Colonic mucosa (tissue), 4 donors: ENCODE data around the gene NACA. TPM values are rescaled to one million over a fixed set of nuclear protein-coding genes. Genes with fewer than 3 reads are reported as not detected.
"Not testable (repeated sequence)": the region's sequence is repeated elsewhere in the genome, so short reads cannot be mapped to it uniquely, and the experiment has no call there.

Experiments used
- DNase-seq: peaks from one replicate; pipeline ENCODE4 v3.0.0-alpha.2; 2020
- H3K27ac ChIP-seq: fragments of 200-600 bp; one replicate; pipeline ENCODE4 v1.8.0; 2021
- H3K27me3 ChIP-seq: fragments of 200-600 bp; one replicate; pipeline ENCODE4 v1.8.0; 2021
- H3K36me3 ChIP-seq: fragments of 200-600 bp; one replicate; pipeline ENCODE4 v1.8.0; 2021
- H3K4me1 ChIP-seq: fragments of 200-600 bp; one replicate; pipeline ENCODE4 v1.8.0; 2021; ENCODE audit warnings: mild to moderate bottlenecking
- H3K4me3 ChIP-seq: fragments of 200-600 bp; one replicate; pipeline ENCODE4 v1.8.0; 2021
- H3K9ac ChIP-seq, 2 donors: one replicate each; pipeline ENCODE4 v1.7.0; 2013; ENCODE audit warnings: control low read depth in 2 of 2, low read depth in 2 of 2, low read length in 2 of 2
- H3K9me3 ChIP-seq: fragments of 200-600 bp; one replicate; pipeline ENCODE4 v1.8.0; 2021
- CTCF ChIP-seq: fragments of 200-600 bp; IDR thresholded peaks from one replicate; pipeline ENCODE4 v1.8.0; 2022; ENCODE audit warnings: antibody characterized with exemption, mild to moderate bottlenecking
- intact Hi-C: fragments of 100-400 bp; cut with DNase I; formaldehyde crosslinking; loops from one replicate; pipeline ENCODE4 v1.14.1; 2022
- total RNA-seq, 2 donors: library from RNA; stranded (reverse); fragmentation: NEBNext Ultra II Directional in 1 of 2; extraction: Animal tissue kit (Norgen Biotek cat#: 25700) in 1 of 2; gene quantifications; one replicate each; pipeline ENCODE4 v1.2.1, GENCODE V29; 2021
- donor health status: healthy.
- donor health status: DM: no; HTN: no; CAD: no.
- donor health status: DM: no; HTN: no; CAD: no.

NACA gene
- total RNA-seq, 2 donors from 2014 or later, result 622 to 763 TPM

- Histone ChIP-seq H3K4me1 (peaks cover 3% of the 10 kb centered on the region), H3K36me3 (peaks cover 20% of the 10 kb centered on the region), H3K27ac (no peak overlapping the region), H3K9me3 (no peaks in the 10 kb centered on the region), H3K9ac (no peak overlapping the region), H3K4me3 (no peak overlapping the region), H3K27me3 (no peaks in the 10 kb centered on the region)
- no peak for TF ChIP-seq CTCF
- intact Hi-C loops, result no loop called here
- no peak for DNase-seq
Observed at GRCh38 chr12:56716458-56716857, 8.6 kb downstream of the NACA start.

- Histone ChIP-seq H3K4me1 (no peaks in the 10 kb centered on the region), H3K27ac (no peak overlapping the region)
- no peak for TF ChIP-seq CTCF
Observed at GRCh38 chr12:56715798-56716197, 9.3 kb downstream of the NACA start.

GRCh38 chr12:56714431-56714929, 10.6 kb downstream of the NACA start:
- TF ChIP-seq CTCF, result no peak
- Histone ChIP-seq H3K4me1 (no peaks in the 10 kb centered on the region), H3K36me3 (peaks cover 15% of the 10 kb centered on the region), H3K9ac (no peak overlapping the region), H3K27me3 (no peaks in the 10 kb centered on the region), H3K4me3 (no peak overlapping the region), H3K27ac (no peak overlapping the region), H3K9me3 (no peaks in the 10 kb centered on the region)
- intact Hi-C loops, result no loop called here
- no peak for DNase-seq

More at GRCh38 chr12:56715798-56716197, 9.3 kb downstream of the NACA start:
- Histone ChIP-seq H3K9me3 (no peaks in the 10 kb centered on the region), H3K36me3 (peaks cover 20% of the 10 kb centered on the region), H3K4me3 (no peak overlapping the region), H3K27me3 (no peaks in the 10 kb centered on the region), H3K9ac (no peak overlapping the region)
- no peak for DNase-seq
- intact Hi-C loops, result no loop called here

- TF ChIP-seq CTCF, result no peak
- H3K27ac ChIP-seq, result no peak overlapping the region
- H3K9ac ChIP-seq, result no peak overlapping the region
- intact Hi-C loops, result no loop called here
- H3K4me3 ChIP-seq, result no peak overlapping the region
- no peak for DNase-seq
- no peaks in the 10 kb centered on the region for H3K4me1 ChIP-seq
- no peaks in the 10 kb centered on the region for H3K9me3 ChIP-seq
- H3K36me3 ChIP-seq, result peaks cover 15% of the 10 kb centered on the region
- no peaks in the 10 kb centered on the region for H3K27me3 ChIP-seq
Observed at GRCh38 chr12:56713345-56713744, 11.8 kb downstream of the NACA start.

- no peak for DNase-seq
- H3K36me3 ChIP-seq, result peaks cover 15% of the 10 kb centered on the region
- no peak for TF ChIP-seq CTCF
Observed at GRCh38 chr12:56709759-56710376, 15.2 kb downstream of the NACA start.

GRCh38 chr12:56704522-56704921, 20.6 kb downstream of the NACA start:
- intact Hi-C loops, DNase-seq, H3K9ac ChIP-seq, H3K27ac ChIP-seq, H3K36me3 ChIP-seq, H3K27me3 ChIP-seq, H3K4me3 ChIP-seq, H3K4me1 ChIP-seq, H3K9me3 ChIP-seq: not testable (repeated sequence)

More at GRCh38 chr12:56709759-56710376, 15.2 kb downstream of the NACA start:
- Histone ChIP-seq H3K4me1 (no peaks in the 10 kb centered on the region), H3K27me3 (no peaks in the 10 kb centered on the region), H3K27ac (no peak overlapping the region), H3K9me3 (no peaks in the 10 kb centered on the region), H3K9ac (no peak overlapping the region), H3K4me3 (no peak overlapping the region)
- intact Hi-C loops, result no loop called here
